HG03521 (cell line): ENCODE results near the gene NOP14.
"Not testable (repeated sequence)": the region's sequence is repeated elsewhere in the genome, so short reads cannot be mapped to it uniquely, and the experiment has no call there.

ENCODE experiments used
- ATAC-seq: cut with Tn5 transposase; IDR thresholded peaks from one replicate; pipeline ENCODE4 v1.9.1; 2021; ENCODE audit warnings: mild to moderate bottlenecking, moderate library complexity; ENCODE audit not compliant: unreplicated experiment

NOP14 gene

DNA sequence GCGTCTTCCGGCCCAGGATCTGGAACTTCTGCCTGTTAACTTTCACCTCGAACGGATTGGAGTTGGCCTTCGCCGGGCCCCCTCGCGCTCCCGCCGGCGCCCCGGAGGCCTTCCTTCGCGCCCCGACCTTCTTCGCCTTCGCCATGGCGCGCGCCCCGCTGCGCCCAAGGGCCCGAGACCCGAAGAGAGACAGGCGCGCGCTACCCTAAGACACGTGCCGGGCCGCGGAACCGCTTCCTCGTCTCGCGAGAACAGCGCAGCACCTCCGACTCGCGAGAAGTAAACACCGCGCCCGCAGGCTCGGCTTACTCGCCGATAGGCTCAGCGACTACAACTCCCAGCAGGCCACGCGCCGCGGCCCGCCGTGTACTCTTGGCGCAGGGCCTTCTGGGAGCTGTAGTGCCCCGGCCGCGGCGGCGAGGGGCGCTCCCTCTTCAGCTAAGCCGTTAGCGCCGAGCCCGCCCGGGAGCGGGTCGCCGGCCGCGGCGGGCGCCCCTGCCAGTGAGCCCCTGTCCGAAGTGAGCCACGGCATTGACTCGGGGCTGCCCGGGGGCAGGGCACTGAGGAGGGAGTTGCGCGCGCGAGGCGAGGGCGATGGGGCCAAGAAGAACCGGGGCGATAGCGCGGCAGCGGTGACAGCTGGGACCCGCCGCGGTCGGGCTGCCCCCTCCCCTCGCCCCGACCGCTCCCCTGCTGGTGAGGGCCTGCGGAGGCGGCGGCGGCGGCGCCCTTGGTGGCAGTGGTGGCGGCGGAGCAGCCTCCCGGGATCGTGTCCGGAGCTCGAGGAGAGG lies at the start of gene NOP14, which contains the start of gene GRK4:
TSS of gene NOP14 (minus strand) at position 232 of the 791 bp plus-strand sequence. CDS start at position 145, 87 bp downstream.
TSS of gene GRK4 (plus strand) at position 397 of the 791 bp plus-strand sequence. CDS start 500 bp downstream, outside the sequence.
- ATAC-seq = peak; percentile 92

DNA sequence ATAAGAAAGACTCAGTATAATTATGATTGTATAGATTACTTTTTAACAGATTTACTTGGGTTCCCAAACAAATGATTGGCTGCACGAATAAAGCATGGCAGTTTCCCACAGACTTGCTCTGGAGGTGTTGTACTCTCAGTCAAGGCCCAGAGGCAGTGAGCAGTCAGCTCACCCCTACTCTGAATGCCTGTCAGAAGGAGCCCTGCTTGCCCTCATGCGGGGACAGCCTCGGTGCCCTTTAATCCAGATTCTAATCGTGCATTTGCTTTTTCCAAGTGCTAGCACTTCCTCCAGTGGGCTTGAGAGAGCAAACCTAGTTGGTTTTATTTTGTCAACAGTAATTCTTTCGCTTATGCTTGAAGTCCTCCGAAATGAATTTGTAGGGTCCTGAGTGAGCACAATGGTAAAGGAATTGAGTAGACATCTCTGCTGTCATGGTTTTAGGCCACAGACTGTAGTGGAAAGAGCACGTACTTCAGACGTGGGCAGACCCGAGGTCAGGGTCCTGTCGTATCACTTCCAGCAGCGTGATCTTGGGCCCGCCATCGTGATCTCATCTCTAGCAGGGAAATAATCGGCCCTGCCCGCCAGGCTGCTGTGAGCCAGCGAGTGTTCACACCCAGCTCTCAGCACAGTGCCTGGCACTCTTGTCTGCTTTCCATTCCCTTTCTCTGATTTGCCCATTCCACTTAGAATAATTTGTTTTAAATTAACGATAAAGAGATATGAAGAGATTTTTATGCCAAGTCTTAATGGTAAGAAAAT lies 48.4 kb upstream of the NOP14 start:
- ATAC-seq = no peak

DNA sequence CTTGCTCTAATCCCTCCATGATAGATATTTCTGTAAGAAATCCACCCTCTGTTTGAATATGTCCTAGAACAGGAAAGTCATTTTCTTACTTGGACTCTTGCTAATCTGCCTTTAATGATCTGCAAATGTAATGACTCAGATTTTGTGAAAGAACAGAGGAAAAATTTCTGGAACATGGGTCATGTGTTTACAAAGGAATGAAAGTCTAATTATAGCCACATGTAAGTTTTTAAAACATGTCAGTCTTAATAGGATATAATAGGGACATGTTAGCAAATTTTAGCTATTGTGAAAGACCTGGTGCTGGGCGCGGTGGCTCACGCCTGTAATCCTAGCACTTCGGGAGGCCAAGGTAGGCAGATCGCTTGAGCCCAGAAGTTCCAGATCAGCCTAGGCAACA lies 47.8 kb upstream of the NOP14 start:
- no peak for ATAC-seq

DNA sequence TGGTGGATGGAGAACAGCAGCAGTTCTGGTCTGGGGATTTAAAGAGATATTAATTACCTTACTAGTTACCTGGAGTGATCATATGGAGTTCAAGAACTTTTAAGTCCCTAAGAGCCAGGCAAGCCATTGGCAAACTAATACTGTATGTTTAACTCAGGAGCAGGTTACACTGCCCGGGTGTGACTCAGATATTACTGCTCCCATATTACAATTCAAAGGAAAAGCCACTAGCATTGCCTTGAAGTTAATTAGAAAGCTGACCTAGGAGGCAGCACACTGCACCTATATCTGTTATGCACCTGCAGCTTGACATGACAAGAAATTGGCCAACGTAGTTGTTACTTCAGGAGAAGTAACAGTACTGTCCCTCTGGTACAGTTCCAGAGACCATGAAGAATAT lies 47.4 kb upstream of the NOP14 start:
- ATAC-seq = no peak

DNA sequence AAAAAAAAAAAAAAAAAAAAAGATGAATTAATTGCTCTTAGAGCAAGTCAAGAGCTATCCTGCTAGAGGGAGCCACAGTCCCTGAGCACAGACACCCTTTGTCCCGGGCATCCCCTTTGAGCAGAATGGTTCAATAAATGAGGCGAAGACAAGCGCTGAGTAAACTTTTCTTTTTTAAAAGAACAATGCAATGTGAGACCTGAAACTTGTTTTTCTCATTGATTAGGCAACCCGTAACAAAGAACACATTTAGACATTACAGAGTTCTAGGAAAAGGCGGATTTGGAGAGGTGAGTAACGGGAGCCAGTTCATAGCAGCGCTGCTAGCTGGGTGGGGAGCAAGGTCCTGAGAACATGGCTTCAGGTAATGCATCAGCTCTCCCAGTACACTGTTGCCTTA lies 46.2 kb upstream of the NOP14 start:
- no peak for ATAC-seq

DNA sequence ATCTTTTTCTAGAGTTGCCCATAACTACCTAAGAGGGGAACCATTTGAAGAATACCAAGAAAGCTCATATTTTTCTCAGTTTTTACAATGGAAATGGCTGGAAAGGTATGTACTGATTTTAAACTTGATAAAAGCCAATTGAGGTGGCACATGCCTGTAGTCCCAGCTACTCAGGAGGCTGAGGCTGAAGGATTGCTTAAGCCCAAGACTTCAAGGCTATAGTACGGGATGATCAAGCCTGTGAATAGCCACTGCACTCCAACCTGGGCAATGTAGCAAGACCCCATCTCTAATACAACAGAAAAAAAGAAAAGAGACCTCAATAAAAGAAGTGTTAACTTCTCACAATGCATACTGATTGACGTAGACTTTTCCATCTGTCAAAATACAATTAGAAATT lies 44.5 kb upstream of the NOP14 start:
- ATAC-seq = no peak

DNA sequence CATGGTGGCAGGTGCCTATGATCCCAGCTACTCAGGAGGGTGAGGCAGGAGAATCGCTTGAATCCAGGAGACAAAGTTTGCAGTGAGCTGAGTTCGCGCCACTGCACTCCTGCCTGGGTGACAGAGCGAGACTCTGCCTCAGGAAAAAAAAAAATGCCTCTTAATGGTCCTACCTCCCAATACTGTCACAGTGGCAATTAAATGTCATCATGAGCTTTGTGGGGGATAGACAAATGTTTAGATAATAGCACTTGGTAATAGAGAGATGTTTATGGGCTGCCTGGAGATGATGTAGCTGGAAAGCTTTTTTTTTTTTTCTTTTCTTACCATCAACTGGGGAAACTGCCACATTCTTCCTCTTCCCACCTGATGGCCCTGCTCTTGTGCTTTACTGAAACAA lies 33.2 kb upstream of the NOP14 start:
- no peak for ATAC-seq

DNA sequence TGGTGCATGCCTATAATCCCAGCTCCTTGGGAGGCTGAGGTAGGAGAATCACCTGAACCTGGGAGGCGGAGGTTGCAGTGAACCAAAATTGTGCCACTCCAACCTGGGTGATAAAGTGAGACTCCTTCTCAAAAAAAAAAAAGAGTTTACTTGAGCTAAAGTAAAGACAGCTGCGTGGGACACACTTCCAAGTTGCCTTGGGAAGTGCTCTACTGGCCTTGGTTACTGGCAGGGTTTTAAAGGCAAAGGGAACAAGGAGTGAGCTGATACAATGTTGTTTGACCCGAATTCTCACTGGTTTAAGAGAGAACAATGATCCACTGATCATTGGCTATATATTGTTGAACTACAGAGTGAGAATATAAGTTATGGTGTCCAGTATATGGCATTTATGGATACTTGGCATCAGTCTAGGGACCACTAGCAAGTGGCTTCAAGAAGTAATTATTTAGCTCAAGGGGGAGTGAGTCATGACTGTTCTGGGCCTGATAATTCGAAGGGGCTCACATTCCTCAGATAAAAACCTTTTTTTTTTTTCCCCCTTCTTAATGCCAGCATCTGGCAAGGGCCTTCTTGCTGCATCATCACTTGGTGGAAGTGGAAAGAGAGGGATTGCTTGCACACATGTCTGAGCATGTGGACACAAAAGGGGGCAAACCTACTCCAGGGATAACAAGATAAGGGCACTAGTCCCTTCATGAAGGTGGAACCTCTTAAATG lies 32.5 kb upstream of the NOP14 start:
- ATAC-seq = no peak

DNA sequence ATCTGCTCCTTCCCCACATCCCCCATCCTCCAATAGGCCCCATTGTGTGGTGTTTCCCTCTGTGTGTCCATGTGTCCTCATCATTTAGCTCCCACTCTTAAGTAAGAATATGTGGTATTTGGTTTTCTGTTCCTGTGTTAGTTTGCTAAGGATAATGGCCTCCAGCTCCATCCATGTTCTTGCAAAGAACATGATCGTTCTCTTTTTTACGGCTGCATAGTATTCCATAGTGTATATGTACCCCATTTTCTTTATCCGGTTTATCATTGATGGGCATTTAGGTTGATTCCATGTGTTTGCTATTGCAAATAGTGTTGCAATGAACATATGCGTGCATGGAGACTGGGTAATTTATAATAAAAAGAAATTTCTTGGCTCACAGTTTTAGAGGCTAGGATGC lies 31.7 kb upstream of the NOP14 start:
- no peak for ATAC-seq

DNA sequence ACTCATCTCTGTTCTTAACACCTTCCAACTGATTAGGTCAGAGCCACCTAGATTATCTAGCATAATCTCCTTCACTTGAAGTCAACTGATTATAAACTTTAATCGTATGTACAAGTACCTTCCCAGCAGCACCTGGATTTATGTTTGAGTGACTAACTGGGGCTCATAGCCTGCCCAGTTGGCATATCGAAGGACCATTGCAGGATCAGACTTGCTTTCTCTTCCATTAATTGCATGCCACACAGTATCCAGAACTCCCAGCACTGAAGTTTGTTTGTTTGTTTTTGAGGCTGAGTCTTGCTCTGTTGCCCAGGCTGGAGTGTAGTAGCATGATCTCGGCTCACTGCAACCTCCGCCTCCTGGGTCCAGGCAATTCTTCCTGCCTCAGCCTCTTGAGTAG lies 28.0 kb upstream of the NOP14 start:
- no peak for ATAC-seq

DNA sequence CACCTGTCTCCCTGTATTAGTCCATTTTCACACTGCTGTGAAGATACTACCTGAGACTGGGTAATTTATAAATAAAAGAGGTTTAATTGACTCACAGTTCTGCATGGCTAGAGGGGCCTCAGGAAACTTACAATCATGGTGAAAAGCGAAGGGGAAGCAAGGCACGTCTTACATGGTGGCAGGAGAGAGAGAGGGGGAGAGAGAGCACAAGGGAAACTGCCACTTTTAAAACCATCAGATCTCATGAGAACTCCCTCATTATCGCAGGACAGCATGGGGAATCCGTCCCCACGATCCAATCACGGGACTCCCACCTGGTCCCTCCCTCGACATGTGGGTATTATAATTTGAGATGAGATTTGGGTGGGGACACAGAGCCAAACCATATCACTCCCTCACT lies 20.5 kb upstream of the NOP14 start:
- ATAC-seq = not testable (repeated sequence)

DNA sequence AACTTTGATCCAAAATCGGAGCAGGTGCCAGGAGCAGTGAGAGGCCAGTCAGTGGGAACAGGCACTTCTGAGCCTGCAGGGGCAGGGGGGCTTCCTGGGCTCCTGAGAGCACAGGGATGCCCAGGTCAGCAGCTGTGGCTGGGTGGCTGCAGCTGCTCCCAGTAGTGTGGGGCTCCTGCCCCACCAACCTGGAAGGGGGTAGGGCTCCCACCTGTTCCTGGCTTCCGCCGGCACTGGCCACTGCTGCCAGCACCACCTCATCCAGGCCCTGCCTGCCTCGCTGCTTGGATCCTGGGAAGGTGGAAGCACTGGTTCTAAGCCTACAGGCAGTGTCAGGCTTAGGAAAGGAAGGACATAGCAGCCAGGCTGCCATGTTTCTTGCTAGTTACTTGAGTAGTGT lies 18.8 kb upstream of the NOP14 start:
- ATAC-seq = no peak

DNA sequence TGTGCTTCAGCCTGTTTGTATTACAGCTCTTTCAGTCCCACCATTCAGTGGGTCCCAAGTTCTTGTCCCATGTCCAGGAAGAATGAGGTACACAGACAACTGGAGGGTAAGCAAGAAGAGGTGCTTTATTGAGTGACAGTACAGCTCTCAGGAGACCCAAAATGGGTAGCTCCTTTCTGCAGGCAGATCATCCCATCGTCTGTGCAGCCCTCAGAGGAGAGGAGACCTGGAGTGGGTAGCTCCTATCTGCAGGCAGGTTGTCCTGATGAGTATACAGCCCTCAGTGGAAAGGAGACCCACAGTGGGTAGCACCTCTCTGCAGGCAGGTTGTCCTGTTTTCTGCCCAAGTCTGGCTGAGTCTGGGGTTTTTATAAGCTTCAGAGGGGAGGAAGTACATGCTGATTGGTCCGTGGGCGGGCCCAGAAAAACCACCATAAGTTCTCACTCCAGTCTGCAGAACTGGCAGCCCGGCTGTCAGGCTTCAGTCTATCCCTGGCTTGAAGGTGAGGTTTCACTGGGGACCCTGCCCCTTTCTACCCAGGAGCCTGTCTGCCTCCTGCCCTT lies 18.1 kb upstream of the NOP14 start:
- no peak for ATAC-seq

DNA sequence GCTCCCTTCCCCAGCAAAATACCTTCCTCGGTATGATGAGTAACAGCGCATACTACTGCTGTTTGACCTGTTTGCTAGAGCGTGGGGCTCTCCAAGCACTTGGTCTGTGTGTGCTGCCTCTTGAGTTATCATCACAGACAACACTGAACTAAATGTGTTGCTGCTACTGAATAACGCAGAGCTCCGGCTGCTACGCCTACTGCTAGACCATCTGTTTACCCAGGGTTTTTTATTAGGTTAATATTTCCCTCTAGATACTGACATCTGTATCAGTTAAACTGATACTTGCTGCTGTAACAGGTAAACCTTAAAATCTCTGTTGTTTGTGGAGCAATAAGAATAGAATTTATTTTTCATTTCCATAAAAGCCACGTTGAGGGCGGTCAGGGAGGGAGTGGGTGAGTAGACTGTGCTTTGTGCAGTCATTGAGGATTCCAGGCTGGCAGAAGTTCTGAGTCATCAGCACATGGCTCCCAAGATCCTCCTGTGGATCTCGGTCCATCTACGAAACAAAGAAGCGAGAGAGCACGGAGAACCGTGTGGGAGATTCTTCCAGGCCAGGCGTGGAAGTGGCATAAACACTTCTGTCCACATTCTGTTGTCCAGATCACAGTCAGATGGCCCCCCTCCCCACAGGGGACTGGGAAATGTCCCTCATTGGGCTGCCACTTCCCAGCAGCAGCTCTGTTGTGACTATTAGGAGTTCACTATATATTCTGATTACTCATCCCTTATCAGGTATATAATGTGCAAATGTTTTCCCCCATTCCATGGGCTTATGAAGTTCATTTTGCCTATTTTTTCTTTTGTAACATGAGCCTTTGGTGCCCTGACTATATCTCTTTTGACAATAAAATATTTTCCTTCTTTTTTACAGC lies 14.2 kb upstream of the NOP14 start:
- no peak for ATAC-seq

DNA sequence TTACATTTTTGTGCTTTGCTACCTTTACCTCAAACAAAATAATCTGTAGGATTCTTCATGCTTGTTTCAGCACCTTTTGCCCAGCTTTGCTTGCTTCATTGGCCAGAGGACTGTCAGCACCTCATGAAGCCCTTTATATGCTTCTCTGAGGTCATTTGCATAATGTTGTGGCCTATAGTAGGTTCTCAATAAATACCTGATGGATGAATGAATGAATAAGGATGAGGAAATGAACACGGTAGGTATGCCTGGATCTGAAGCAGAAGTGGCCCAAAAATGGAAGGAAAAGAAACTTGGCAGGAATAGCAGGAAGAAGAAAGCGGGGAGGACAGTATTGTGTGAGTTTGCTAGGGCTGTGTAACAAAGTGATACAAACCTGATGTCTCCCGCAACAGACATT lies 8.1 kb upstream of the NOP14 start:
- ATAC-seq = no peak

DNA sequence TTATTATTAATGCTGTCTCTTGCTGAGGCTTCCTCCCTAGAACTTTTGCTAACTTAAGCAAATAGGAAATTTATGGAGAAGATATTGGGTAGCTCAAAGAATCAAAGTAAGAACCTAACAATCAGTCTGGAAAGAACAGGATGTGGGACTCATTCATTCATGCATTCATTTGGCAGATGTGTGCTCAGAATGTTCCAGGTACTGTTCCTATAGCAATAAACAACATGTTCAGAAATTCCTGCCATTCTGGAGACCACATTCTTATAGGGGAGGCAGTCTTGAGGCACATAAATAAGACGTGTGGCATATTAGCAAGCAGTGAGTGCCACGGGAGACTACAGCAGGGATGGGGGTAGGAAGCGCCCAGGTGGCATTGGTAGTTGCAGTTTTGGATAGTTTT lies 5.2 kb upstream of the NOP14 start:
- no peak for ATAC-seq

DNA sequence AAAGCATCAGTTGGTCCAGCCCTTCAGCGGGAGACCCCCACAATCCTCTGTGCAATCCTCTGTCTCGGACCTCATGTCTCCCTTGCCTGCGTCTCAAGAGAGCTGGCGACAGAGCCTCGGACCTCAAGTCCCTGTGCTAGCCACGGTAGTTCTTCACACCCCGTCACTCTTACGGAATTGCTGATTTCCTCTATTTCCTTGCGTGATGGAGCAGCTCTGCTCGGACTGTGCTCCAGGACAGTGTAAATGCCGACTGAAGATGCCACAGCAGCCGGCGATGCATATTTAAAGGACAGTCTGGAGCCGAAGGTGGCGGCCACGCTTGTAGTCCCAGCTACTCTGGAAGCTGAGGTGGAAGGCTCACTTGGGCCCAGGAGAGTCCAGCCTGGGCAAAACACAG lies 2.1 kb upstream of the NOP14 start:
- ATAC-seq = no peak

DNA sequence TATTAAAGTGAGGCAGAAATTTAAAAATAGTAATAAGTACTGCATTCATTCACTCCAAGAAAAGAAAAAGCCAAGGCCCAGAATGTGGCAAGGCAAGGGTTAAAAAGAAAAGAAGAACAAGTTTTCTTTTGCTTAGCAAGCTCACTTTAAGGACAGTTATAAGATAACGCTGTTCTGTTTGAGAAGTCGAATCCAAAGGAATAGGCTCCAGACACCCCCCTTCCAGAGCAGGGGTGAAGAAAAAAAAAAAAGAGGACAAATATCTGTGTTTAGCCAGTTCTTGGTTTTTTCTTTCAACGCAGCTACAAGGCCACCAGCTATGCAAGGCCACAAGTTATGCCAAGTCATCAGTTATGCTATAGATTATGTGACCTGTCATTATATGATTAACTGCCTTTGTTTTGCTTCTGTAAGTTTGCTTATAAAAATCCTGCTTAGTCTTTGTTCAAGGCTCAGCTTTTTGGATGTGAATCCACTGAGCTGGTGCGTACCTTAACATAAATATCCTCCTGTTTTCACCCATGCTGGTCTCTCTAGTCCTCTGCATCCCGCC lies 1.6 kb upstream of the NOP14 start:
- ATAC-seq = no peak

DNA sequence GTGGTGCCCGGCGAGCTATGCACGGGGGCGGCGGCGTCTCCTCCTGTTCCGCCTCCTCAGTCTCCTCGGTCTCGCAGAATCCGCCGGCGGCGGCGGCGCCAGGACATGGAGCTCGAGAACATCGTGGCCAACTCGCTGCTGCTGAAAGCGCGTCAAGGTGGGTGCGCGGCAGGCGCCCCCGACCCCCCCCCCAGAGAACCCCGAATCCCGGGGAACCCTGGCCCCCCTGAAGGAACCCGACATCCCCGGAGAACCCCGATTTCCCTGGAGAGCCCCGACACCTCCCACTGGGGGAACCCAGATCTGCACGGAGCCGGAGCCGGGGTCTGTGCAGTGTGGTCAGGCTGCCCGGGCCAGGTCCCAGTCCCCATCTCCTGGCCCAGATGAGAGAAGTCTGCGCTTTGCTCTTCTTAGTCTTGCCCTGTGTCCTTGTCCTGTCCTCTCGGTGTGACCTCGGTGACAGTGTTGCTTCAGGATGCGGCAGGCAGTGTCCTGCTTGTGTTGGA lies 813 bp upstream of the NOP14 start:
- ATAC-seq = peak; percentile 21
